Suprapubic skin (tissue), 4 donors: ENCODE results near the gene RASA4. TPM values are rescaled to one million over a fixed set of nuclear protein-coding genes. Genes with fewer than 3 reads are reported as not detected.

Experiments used
- total RNA-seq, 4 donors: library from RNA; depleted of rRNA; stranded (reverse); fragments of >200 nt; gene quantifications; one replicate each; pipeline ENCODE4 v1.1.0, GENCODE V29; 2016

Gene RASA4
- total RNA-seq, 4 donors from 2014 or later: 16.4 to 33.9 (median 23.6) TPM

Other genes with a start within 250 kb of the RASA4 start
- 10 to 100 TPM; 21.5 to 54.7 (median 23.3) TPM for gene PRKRIP1, start 220.4 kb downstream of the RASA4 start, total RNA-seq
- gene ORAI2, start 183.2 kb downstream of the RASA4 start, total RNA-seq: 1 to 10 TPM; 4.3 to 7.0 (median 5.0) TPM
- 10 to 100 TPM; 17.9 to 41.1 (median 26.7) TPM for gene ALKBH4, start 151.9 kb downstream of the RASA4 start, total RNA-seq
- 10 to 100 TPM in 3 of 4 donors, 1 to 10 TPM in 1; 9.8 to 19.2 (median 16.4) TPM for gene LRWD1, start 151.8 kb downstream of the RASA4 start, total RNA-seq
- gene POLR2J, start 137.8 kb downstream of the RASA4 start, total RNA-seq: 10 to 100 TPM in 3 of 4 donors, 1 to 10 TPM in 1; 9.5 to 29.0 (median 19.3) TPM
- gene RASA4B, start 99.0 kb downstream of the RASA4 start, total RNA-seq: 10 to 100 TPM; 26.5 to 30.7 (median 28.4) TPM
- 10 to 100 TPM in 2 of 4 donors, 1 to 10 TPM in 2; 7.8 to 24.4 (median 11.5) TPM for gene UPK3BL2, start 73.1 kb downstream of the RASA4 start, total RNA-seq
- under 1 TPM in 1 of 4 donors, not detected in 3; 0.64 TPM for gene SPDYE2, start 65.5 kb downstream of the RASA4 start, total RNA-seq
- gene POLR2J3, start 44.2 kb downstream of the RASA4 start, total RNA-seq: 10 to 100 TPM; 11.3 to 28.5 (median 27.3) TPM
- 10 to 100 TPM; 24.2 to 57.0 (median 48.1) TPM for gene UPK3BL1, start 26.0 kb upstream of the RASA4 start, total RNA-seq
- gene SPDYE2B, start 33.6 kb upstream of the RASA4 start, total RNA-seq: not detected
- gene POLR2J2, start 54.9 kb upstream of the RASA4 start, total RNA-seq: 1 to 10 TPM; 1.0 to 5.1 (median 3.1) TPM
- gene FAM185A, start 132.2 kb upstream of the RASA4 start, total RNA-seq: 10 to 100 TPM; 12.4 to 41.9 (median 16.9) TPM